ENCODE measurements around the gene TRAF3.

The TRAF3 gene

GRCh38 chr14:102943454-102943853, 166.2 kb downstream of the TRAF3 start:
- no peak for DNase-seq

GRCh38 chr14:102943979-102944378, 166.7 kb downstream of the TRAF3 start:
- no peak for DNase-seq

GRCh38 chr14:102944448-102945330, 167.4 kb downstream of the TRAF3 start:
- no peak for DNase-seq

GRCh38 chr14:102945346-102946130, 168.3 kb downstream of the TRAF3 start:
- no peak for DNase-seq

GRCh38 chr14:102947321-102948103, 170.3 kb downstream of the TRAF3 start:
- DNase-seq, result no peak

GRCh38 chr14:102948698-102949061, 171.4 kb downstream of the TRAF3 start:
- no peak for DNase-seq

- no peak for DNase-seq
These were observed 172.0 kb downstream of the TRAF3 start for GRCh38 chr14:102949062-102949800.

- no peak for DNase-seq
These were observed 172.7 kb downstream of the TRAF3 start for GRCh38 chr14:102949801-102950451.

GRCh38 chr14:102951034-102951433, 173.8 kb downstream of the TRAF3 start:
- DNase-seq, result no peak

GRCh38 chr14:102951799-102952198, 174.6 kb downstream of the TRAF3 start:
- no peak for DNase-seq

GRCh38 chr14:102952276-102952675, 175.0 kb downstream of the TRAF3 start:
- DNase-seq, result no peak

GRCh38 chr14:102953100-102953499, 175.9 kb downstream of the TRAF3 start:
- DNase-seq, result no peak

- no peak for DNase-seq
These were observed 177.0 kb downstream of the TRAF3 start for GRCh38 chr14:102954081-102954789.

GRCh38 chr14:102955636-102956408, 178.6 kb downstream of the TRAF3 start:
- no peak for DNase-seq

- no peak for DNase-seq
These were observed 180.0 kb downstream of the TRAF3 start for GRCh38 chr14:102957222-102957621.

GRCh38 chr14:102958461-102958860, 181.2 kb downstream of the TRAF3 start:
- no peak for DNase-seq
